Measurements from ENCODE around the gene TRIM41.
"Not testable (repeated sequence)": the region's sequence is repeated elsewhere in the genome, so short reads cannot be mapped to it uniquely, and the experiment has no call there.

TRIM41 gene

DNA sequence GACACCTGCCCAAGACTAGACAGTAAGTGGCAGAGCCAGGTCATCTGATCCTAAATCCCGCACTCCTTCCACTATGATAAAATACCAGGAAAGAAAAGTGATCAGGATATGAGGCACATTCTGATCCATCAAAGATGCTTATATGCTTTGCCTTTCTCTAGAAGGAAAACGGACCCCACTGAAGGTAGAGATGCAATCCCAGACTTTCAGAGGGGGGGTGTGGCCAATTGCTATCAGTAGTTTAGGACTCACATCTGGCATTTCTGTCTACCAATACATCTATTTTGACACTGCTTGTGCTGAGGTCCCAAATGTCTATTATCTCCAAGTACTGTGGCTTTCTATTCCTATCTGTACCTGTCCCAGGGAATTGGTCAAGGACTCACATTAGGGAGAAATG, 36.2 kb downstream of the TRIM41 start:
- DNase-seq: no peak

GRCh38 chr5:181259974-181260719, 37.1 kb downstream of the TRIM41 start:
- DNase-seq: no peak

GRCh38 chr5:181260720-181261319, 37.7 kb downstream of the TRIM41 start, which contains the start of gene TRIM52:
Gene TRIM52, minus strand, starts transcription at chr5:181261143. Its CDS starts 330 bp downstream, at chr5:181260813.
- DNase-seq: no peak

- DNase-seq: no peak
These were observed 38.4 kb downstream of the TRIM41 start for GRCh38 chr5:181261320-181262049.

DNA sequence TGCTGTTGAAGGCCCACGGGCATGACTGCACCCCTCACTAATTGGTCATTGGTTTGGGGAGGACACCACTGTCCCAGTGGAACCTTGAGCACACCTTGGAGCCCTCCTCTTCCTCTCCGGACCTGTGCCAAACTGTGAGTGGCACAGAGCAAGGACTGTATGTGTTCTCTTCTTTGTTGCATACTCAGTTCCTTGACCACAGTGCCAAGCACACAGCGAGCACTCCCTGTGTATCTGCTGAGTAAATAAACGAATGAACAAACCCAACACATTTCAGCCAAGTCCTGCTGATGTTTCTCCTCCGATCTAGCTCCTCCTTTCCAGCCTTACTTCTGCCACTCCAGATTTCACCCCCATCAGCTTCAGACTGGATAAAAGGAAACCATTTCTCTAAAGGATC, 40.6 kb downstream of the TRIM41 start:
- no peak for DNase-seq

- no peak for DNase-seq
These were observed 42.1 kb downstream of the TRIM41 start for GRCh38 chr5:181265092-181265671.

DNA sequence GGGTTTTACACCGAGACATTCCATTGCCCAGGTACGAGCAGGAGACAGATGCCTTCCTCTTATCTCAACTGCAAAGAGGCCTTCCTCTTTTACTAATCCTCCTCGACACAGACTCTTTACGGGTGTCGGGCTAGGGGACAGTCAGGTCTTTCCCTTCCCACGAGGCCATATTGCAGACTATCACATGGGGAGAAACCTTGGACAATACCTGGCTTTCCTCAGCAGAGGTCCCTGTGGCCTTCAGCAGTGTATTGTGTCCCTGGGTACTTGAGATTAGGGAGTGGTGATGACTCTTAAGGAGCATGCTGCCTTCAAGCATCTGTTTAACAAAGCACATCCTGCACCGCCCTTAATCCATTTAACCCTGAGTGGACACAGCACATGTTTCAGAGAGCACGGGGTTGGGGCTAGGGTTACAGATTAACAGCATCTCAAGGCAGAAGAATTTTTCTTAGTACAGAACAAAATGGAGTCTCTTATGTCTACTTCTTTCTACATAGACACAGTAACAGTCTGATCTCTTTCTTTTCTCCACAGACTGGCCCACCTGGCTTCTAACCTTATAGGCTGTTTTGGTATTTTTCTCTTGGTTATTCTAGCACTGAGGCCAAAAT, 44.3 kb downstream of the TRIM41 start:
- DNase-seq: not testable (repeated sequence)

DNA sequence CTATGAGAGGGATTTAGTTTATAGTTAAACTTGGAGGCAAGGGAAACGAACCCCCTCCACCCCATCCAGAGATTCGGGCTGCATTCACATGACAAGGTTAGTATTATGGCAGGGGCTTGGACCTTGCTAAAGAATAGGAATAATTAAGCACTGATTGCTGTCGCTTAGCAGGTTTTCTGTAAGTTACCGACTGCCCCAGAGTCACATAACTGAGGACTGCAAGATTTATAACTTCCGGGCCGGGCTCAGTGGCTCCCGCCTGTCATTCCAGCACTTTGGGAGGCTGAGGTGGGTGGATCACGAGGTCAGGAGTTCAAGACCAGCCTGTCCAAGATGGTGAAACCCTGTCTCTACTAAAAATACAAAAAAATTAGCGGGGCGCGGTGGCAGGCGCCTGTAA, 44.8 kb downstream of the TRIM41 start:
- DNase-seq: not testable (repeated sequence)

- DNase-seq: no peak
These were observed 48.0 kb downstream of the TRIM41 start for GRCh38 chr5:181271081-181271480.

GRCh38 chr5:181273433-181273744, 50.3 kb downstream of the TRIM41 start:
- DNase-seq: not testable (repeated sequence)

DNA sequence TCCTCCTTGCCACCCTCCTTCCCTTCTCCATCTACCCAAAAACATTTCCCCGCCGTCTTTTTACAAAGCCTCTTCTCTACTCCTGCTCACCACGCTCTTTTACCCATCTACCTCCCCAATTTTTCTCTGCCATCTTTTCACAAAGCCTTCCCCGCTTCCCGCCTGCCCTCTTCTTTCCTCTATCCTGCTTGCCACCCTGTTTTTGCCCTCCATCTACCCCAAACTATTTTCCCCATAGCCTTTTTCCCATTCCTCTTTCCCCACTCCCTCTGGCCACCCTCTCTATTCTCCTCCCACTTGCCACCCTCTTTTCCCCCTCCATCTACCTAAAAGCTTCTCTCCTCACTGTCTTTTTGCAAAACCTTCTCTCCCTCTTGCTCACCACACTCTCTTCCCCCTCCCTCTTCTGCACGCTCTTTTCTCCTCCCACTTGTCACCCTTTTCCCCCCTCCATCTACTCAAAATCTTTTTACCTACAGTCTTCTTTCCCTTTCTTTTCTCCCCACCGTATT, 57.2 kb downstream of the TRIM41 start:
- DNase-seq: no peak

DNA sequence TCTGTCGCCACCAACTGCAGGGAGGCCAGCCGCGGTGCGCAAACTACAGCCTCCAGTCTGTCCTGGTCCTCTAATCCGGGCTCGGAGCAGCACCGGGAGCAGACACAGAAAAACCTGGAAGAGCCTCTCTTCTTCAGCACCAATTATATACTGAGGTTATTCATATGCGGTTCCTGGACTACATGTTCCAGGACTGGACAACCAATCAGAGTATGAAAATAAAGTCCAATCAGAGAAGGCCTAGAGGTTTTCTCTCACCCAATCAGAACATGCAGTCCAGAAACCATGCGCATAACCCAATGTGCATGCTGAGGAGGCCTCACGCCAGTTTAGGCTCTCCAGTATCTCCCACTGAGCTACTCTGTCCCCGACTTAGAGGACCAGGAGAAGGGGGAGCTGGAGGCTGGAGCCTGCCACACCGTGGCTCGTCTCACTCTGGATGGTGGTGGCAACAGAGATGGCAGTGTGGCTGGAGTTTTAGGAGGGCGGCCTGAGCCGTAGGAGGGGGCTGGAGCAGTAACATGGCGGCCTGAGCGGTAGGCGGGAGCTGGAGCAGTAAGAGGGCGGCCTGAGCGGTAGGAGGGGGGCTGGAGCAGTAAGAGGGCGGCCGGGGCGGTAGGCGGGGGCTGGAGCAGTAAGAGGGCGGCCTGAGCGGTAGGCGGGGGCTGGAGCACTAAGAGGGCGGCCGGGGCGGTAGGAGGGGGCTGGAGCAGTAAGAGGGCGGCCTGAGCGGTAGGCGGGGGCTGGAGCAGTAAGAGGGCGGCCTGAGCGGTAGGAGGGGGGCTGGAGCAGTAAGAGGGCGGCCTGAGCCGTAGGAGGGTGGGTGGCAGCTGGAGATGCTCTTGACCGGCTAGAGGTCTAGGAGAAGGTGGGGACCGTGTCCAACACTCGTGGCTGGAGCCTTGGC, 58.2 kb downstream of the TRIM41 start:
- no peak for DNase-seq

- DNase-seq: no peak
These were observed 58.9 kb downstream of the TRIM41 start for GRCh38 chr5:181281984-181282316.

- DNase-seq: not testable (repeated sequence)
These were observed 59.3 kb downstream of the TRIM41 start for GRCh38 chr5:181282415-181282814.

DNA sequence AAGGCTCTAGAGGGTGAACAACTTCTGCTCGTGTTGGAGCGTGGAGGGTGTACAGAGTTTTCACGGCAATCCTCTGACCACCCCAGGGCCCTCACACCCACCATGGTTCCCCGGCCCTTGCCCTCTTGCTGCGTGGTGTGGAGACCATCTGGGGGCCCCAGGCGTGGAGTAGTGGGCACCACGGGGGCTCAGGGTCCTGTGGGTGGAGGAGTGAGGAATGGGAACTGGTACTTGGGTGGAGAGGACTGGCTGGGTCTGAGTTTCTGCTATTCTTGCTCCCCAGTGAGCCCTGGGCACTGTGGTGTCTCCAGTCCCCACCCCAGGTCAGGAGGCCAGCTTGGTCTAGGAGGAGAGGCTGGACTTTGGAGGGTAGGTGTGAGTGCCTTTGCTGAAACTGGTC, 59.8 kb downstream of the TRIM41 start:
- DNase-seq: no peak

DNA sequence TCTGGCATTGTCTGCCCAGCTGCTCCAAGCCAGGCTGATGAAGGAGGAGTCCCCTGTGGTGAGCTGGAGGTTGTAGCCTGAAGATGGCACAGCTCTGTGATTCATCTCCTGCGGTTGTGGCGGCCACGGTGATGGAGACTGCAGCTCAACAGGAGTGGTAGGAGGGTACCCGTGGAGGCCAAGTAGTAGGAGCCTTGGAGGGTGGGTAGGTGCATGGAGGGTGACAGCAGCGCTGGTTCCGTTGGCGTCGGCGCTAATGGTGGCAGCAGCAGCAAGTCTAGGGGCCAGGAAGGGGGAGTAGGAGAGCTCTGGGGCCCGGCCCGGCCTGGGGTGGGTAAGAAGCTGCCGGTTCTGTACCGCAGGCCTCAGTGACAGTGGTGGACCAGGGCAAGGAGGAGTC, 60.3 kb downstream of the TRIM41 start:
- DNase-seq: no peak

DNA sequence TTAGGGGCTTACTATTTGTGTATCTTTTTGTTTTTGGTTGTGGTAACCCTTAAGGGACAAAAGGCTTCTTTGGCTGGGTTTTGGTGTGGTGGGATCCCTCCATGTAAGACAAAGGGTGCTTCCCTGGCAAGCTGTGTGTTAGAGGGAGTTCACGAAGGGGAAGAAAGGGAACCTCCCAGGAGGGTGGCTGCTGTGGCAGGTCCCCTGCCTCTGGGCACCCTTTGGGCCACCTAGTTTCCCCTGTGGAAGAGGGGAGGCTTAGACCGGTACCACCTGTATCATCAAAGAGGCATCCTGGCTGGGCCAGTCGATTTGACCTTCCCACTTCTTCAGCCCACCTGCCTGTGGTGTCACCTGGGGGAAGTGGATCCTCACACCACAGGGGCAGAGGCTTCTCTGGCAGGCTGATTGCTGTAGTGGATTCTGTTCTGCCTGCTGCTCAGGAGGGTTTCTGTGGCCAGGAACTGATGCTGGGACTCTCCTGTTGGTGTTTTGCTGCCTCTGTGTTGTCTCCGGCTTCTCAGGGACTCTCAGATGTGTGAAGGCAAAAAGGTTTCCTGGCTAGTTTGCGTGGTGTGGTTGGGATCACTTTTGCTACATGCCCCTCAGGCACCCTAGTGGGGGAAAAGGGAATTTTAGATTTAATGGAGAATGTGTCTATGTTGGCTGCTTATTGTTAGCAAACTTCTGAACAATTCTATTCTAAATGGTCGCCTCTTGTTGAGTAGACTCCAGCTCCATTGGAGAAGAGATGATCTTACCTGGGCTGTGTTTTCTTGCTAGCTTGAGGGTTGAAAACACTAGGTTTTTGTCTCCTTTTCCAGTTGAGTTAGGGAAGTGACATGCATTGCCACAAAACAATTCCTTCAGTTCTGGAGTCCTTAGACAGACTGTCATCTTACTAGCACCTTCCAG, 61.0 kb downstream of the TRIM41 start:
- not testable (repeated sequence) for DNase-seq
